ENCODE data around the gene LRRFIP1. TPM values are rescaled to one million over a fixed set of nuclear protein-coding genes. Genes with fewer than 3 reads are reported as not detected.

LRRFIP1 gene
- total and polyA plus RNA-seq, 2 donors (not counting 1 experiment from before 2014, with no cell fraction given) = 42.0 to 139 TPM

- H3K9me3 ChIP-seq (ENCODE audit: control extremely low read depth in 1 of 3, control insufficient read depth in 2 of 3, insufficient read depth in 1 of 3, low read length in 2 of 3) = no peaks in the 10 kb centered on the region
- no peak overlapping the region for H3K4me2 ChIP-seq (replicated peaks; ENCODE audit: low read depth, low read length, poor library complexity, severe bottlenecking)
- H4K20me1 ChIP-seq (ENCODE audit: control insufficient read depth, insufficient read depth, low read length, poor library complexity, severe bottlenecking) = peaks cover 95% of the 10 kb centered on the region
- peaks cover 0 to 47% of the 10 kb centered on the region in 2 experiments for H3K36me3 ChIP-seq (replicated peaks in 1 of 2; ENCODE audit: control extremely low read depth in 1 of 2, control insufficient read depth in 1 of 2, extremely low read depth in 1 of 2, insufficient read depth in 2 of 2, low read length in 1 of 2)
- no peaks in the 10 kb centered on the region for H3K27me3 ChIP-seq (replicated peaks in 1 of 4; ENCODE audit: control extremely low read depth in 1 of 4, control insufficient read depth in 3 of 4, insufficient read depth in 4 of 4, low read length in 3 of 4)
- no peak overlapping the region for H3K9ac ChIP-seq (ENCODE audit: low read length)
- no peak overlapping the region for H3K27ac ChIP-seq (ENCODE audit: low read length in 2 of 2)
- peaks cover 93% of the 10 kb centered on the region for H3K79me2 ChIP-seq (ENCODE audit: control insufficient read depth, insufficient read depth, low read length)
- DNase-seq = no peak
- ATAC-seq (ENCODE audit: low read depth) = no peak
- peaks cover 0 to 2% of the 10 kb centered on the region in 2 donors for H3K4me1 ChIP-seq (ENCODE audit: control insufficient read depth in 2 of 2, insufficient read depth in 2 of 2, low read length in 2 of 2)
- H2AFZ ChIP-seq (ENCODE audit: insufficient read depth, low read depth, low read length, poor library complexity, severe bottlenecking) = no peak overlapping the region
- Mint-ChIP-seq H3K27me3 (no peaks in the 10 kb centered on the region), H3K27ac (no peak overlapping the region), H3K4me3 (no peak overlapping the region), H3K9me3 (ENCODE audit: insufficient read depth) (no peaks in the 10 kb centered on the region), H3K4me1 (peaks cover 36% of the 10 kb centered on the region)
- POLR2A ChIA-PET = no interaction called here
- no peak overlapping the region for H3K4me3 ChIP-seq (ENCODE audit: control extremely low read depth in 1 of 5, extremely low read depth in 1 of 5, insufficient read depth in 1 of 5, low read depth in 2 of 5, low read length in 4 of 5)
- WGBS (ENCODE audit: insufficient coverage) = 99% methylated on average over 11 of the region's 13 CpGs
- intact Hi-C loops (cut with micrococcal nuclease) = no loop called here
- CTCF ChIA-PET = interaction anchor here (1.2 to 1.4 kb wide), 3 partner anchors 9 to 224 kb away, joined by 3 to 5 read pairs (median 4); no protein-coding TSS in a partner anchor
- TF ChIP-seq CTCF (IDR thresholded peaks at IDR 0.05) = no peak
- no peak for TF ChIP-seq EZH2 (IDR thresholded peaks at IDR 0.05; ENCODE audit: borderline replicate concordance, insufficient read depth, low read depth, low read length, poor library complexity, severe bottlenecking)
These were observed 109.4 kb downstream of the LRRFIP1 start for GRCh38 chr2:237736783-237737182.

- peaks cover 0 to 2% of the 10 kb centered on the region in 2 donors for H3K4me1 ChIP-seq (ENCODE audit: control insufficient read depth in 2 of 2, insufficient read depth in 2 of 2, low read length in 2 of 2)
- Mint-ChIP-seq H3K27ac (no peak overlapping the region), H3K9me3 (ENCODE audit: insufficient read depth) (no peaks in the 10 kb centered on the region), H3K4me1 (peaks cover 34% of the 10 kb centered on the region), H3K4me3 (no peak overlapping the region), H3K27me3 (no peaks in the 10 kb centered on the region)
- no peaks in the 10 kb centered on the region for H3K9me3 ChIP-seq (ENCODE audit: control extremely low read depth in 1 of 3, control insufficient read depth in 2 of 3, insufficient read depth in 1 of 3, low read length in 2 of 3)
- DNase-seq = no peak
- H3K4me2 ChIP-seq (replicated peaks; ENCODE audit: low read depth, low read length, poor library complexity, severe bottlenecking) = no peak overlapping the region
- POLR2A ChIA-PET = no interaction called here
- intact Hi-C loops (cut with micrococcal nuclease) = no loop called here
- CTCF ChIA-PET = interaction anchor here (0.6 to 1.4 kb wide), 4 partner anchors 9 to 577 kb away, joined by 3 to 5 read pairs (median 4); no protein-coding TSS in a partner anchor
- no peaks in the 10 kb centered on the region for H3K27me3 ChIP-seq (replicated peaks in 1 of 4; ENCODE audit: control extremely low read depth in 1 of 4, control insufficient read depth in 3 of 4, insufficient read depth in 4 of 4, low read length in 3 of 4)
- peaks cover 95% of the 10 kb centered on the region for H4K20me1 ChIP-seq (ENCODE audit: control insufficient read depth, insufficient read depth, low read length, poor library complexity, severe bottlenecking)
- no peak for TF ChIP-seq CTCF (IDR thresholded peaks at IDR 0.05)
- no peak for TF ChIP-seq EZH2 (IDR thresholded peaks at IDR 0.05; ENCODE audit: borderline replicate concordance, insufficient read depth, low read depth, low read length, poor library complexity, severe bottlenecking)
- 100% methylated on average over 1 of the region's 9 CpGs for WGBS (ENCODE audit: insufficient coverage)
- H3K27ac ChIP-seq (ENCODE audit: low read length in 2 of 2) = no peak overlapping the region
- H3K79me2 ChIP-seq (ENCODE audit: control insufficient read depth, insufficient read depth, low read length) = peaks cover 93% of the 10 kb centered on the region
- H2AFZ ChIP-seq (ENCODE audit: insufficient read depth, low read depth, low read length, poor library complexity, severe bottlenecking) = no peak overlapping the region
- no peak overlapping the region for H3K4me3 ChIP-seq (ENCODE audit: control extremely low read depth in 1 of 5, extremely low read depth in 1 of 5, insufficient read depth in 1 of 5, low read depth in 2 of 5, low read length in 4 of 5)
- ATAC-seq (ENCODE audit: low read depth) = no peak
- H3K36me3 ChIP-seq (replicated peaks in 1 of 2; ENCODE audit: control extremely low read depth in 1 of 2, control insufficient read depth in 1 of 2, extremely low read depth in 1 of 2, insufficient read depth in 2 of 2, low read length in 1 of 2) = peaks cover 0 to 49% of the 10 kb centered on the region in 2 experiments
- H3K9ac ChIP-seq (ENCODE audit: low read length) = no peak overlapping the region
These were observed 109.9 kb downstream of the LRRFIP1 start for GRCh38 chr2:237737196-237737865.
